ENCODE results near the gene PLCG2.

PLCG2 gene

GRCh38 chr16:81817789-81818567 lies 38.9 kb downstream of the PLCG2 start:
- DNase-seq: no peak

GRCh38 chr16:81818568-81818896 lies 39.4 kb downstream of the PLCG2 start:
- no peak for DNase-seq

GRCh38 chr16:81818905-81819304 lies 39.8 kb downstream of the PLCG2 start:
- no peak for DNase-seq

GRCh38 chr16:81821436-81822128 lies 42.5 kb downstream of the PLCG2 start:
- no peak for DNase-seq

GRCh38 chr16:81823111-81823510 lies 44.0 kb downstream of the PLCG2 start:
- DNase-seq: no peak

GRCh38 chr16:81823734-81824133 lies 44.6 kb downstream of the PLCG2 start:
- no peak for DNase-seq

- DNase-seq: no peak
Measured at GRCh38 chr16:81826523-81826922, 47.4 kb downstream of the PLCG2 start.

GRCh38 chr16:81830845-81831540 lies 51.9 kb downstream of the PLCG2 start:
- no peak for DNase-seq

- no peak for DNase-seq
Measured at GRCh38 chr16:81831722-81832126, 52.6 kb downstream of the PLCG2 start.

GRCh38 chr16:81832801-81833547 lies 53.9 kb downstream of the PLCG2 start:
- DNase-seq: no peak

GRCh38 chr16:81833751-81834150 lies 54.7 kb downstream of the PLCG2 start:
- no peak for DNase-seq

- no peak for DNase-seq
Measured at GRCh38 chr16:81834868-81835267, 55.8 kb downstream of the PLCG2 start.

- DNase-seq: no peak
Measured at GRCh38 chr16:81836279-81837054, 57.4 kb downstream of the PLCG2 start.

GRCh38 chr16:81837312-81837751 lies 58.2 kb downstream of the PLCG2 start:
- no peak for DNase-seq

GRCh38 chr16:81838794-81839193 lies 59.7 kb downstream of the PLCG2 start:
- no peak for DNase-seq

- DNase-seq: no peak
Measured at GRCh38 chr16:81841722-81842121, 62.6 kb downstream of the PLCG2 start.

- no peak for DNase-seq
Measured at GRCh38 chr16:81842564-81843242, 63.6 kb downstream of the PLCG2 start.

GRCh38 chr16:81843243-81843582 lies 64.1 kb downstream of the PLCG2 start:
- DNase-seq: no peak

- DNase-seq: no peak
Measured at GRCh38 chr16:81843683-81844082, 64.6 kb downstream of the PLCG2 start.

GRCh38 chr16:81846105-81846504 lies 67.0 kb downstream of the PLCG2 start:
- no peak for DNase-seq

GRCh38 chr16:81848306-81848853 lies 69.3 kb downstream of the PLCG2 start:
- no peak for DNase-seq

All from NCI-H1417 treated with DMSO at 0.1 percent for 48 hours (cell line).